PC-3 (cell line): ENCODE results near the gene USP48. TPM values are rescaled to one million over a fixed set of nuclear protein-coding genes. Genes with fewer than 3 reads are reported as not detected.

Experiments
- ATAC-seq: fragments of 200-7000 bp; cut with Tn5 transposase; 2 replicates; pipeline ENCODE4 v1.9.1; 2020; ENCODE audit warnings: mild to moderate bottlenecking, moderate library complexity
- BruUV-seq: library from RNA; stranded (reverse); fragments of 400-500 nt; replicated peaks from 2 replicates; lab custom pipeline; 2021; lab: Mats Ljungman, UMichigan
- CTCF ChIA-PET: fragments of 300-600 bp; sonication (Branson Sonifier 250); formaldehyde crosslinking; loops from one replicate; lab custom pipeline; 2022; ENCODE audit warnings: antibody characterized with exemption; lab: Charles Lee
- POLR2A ChIA-PET: fragments of 300-600 bp; sonication (Branson Sonifier 250); formaldehyde crosslinking; loops from one replicate; lab custom pipeline; 2022; ENCODE audit warnings: antibody characterized with exemption; ENCODE audit not compliant: unreplicated experiment; lab: Charles Lee
- DNase-seq: peaks from one replicate; pipeline ENCODE4 v3.0.0-alpha.2; 2015
- H2AFZ ChIP-seq: fragments of 300-600 bp; sonication (generic); 2 replicates; pipeline ENCODE4 v1.6.0; 2016; ENCODE audit warnings: antibody characterized with exemption, low read length
- H3F3A ChIP-seq: fragments of 300-600 bp; sonication (generic); one replicate; pipeline ENCODE4 v1.6.0; 2017; ENCODE audit warnings: antibody characterized with exemption, low read length, control low read depth, mild to moderate bottlenecking; ENCODE audit not compliant: unreplicated experiment
- H3K27ac ChIP-seq: fragments of 300-600 bp; sonication (generic); 2 replicates; pipeline ENCODE4 v1.5.1; 2016; ENCODE audit warnings: mild to moderate bottlenecking, low read length
- H3K27me3 ChIP-seq: fragments of 300-600 bp; sonication (generic); 2 replicates; pipeline ENCODE4 v1.6.1; 2016; ENCODE audit warnings: low read length, mixed read lengths
- H3K36me3 ChIP-seq: fragments of 300-600 bp; sonication (generic); 2 replicates; pipeline ENCODE4 v1.6.1; 2016; ENCODE audit warnings: low read depth, mixed run types, low read length, mixed read lengths
- H3K4me1 ChIP-seq: fragments of 300-600 bp; sonication (generic); 2 replicates; pipeline ENCODE4 v1.5.1; 2016; ENCODE audit warnings: low read length; ENCODE audit not compliant: insufficient read depth
- H3K4me2 ChIP-seq: fragments of 300-600 bp; sonication (generic); 2 replicates; pipeline ENCODE4 v1.6.0; 2016; ENCODE audit warnings: low read length
- H3K4me3 ChIP-seq: fragments of 300-600 bp; sonication (generic); 2 replicates; pipeline ENCODE4 v1.5.1; 2016; ENCODE audit warnings: mild to moderate bottlenecking, low read length, mixed read lengths
- H3K79me2 ChIP-seq: fragments of 300-600 bp; sonication (generic); 2 replicates; pipeline ENCODE4 v1.6.1; 2017; ENCODE audit warnings: low read length, mixed read lengths
- H3K9ac ChIP-seq: fragments of 300-600 bp; sonication (generic); 2 replicates; pipeline ENCODE4 v1.6.0; 2016; ENCODE audit warnings: mild to moderate bottlenecking, low read length
- H3K9me2 ChIP-seq: fragments of 300-600 bp; sonication (generic); replicated peaks from 2 replicates; pipeline ENCODE4 v1.6.1; 2016; ENCODE audit warnings: mixed run types, low read length, mixed read lengths
- H3K9me3 ChIP-seq: fragments of 300-600 bp; sonication (generic); 2 replicates; pipeline ENCODE4 v1.6.1; 2016; ENCODE audit warnings: low read length, mixed read lengths
- H4K20me1 ChIP-seq: fragments of 300-600 bp; sonication (generic); 2 replicates; pipeline ENCODE4 v1.6.1; 2016; ENCODE audit warnings: low read length, mixed read lengths
- EZH2 ChIP-seq: fragments of 300-600 bp; sonication (generic); IDR thresholded peaks from one replicate; pipeline ENCODE4 v1.6.1; 2017; ENCODE audit warnings: antibody characterized with exemption, mild to moderate bottlenecking, low read length; ENCODE audit not compliant: unreplicated experiment
- EZH2phosphoT487 ChIP-seq: fragments of 300-600 bp; sonication (generic); IDR thresholded peaks from 2 replicates; pipeline ENCODE4 v1.6.1; 2018; ENCODE audit warnings: mild to moderate bottlenecking, antibody characterized with exemption, low read length, borderline replicate concordance
- intact Hi-C: fragments of 100-400 bp; cut with micrococcal nuclease; formaldehyde crosslinking; loops from 2 replicates; pipeline ENCODE4 v1.9.0; 2023
- total RNA-seq: library from RNA; depleted of rRNA; stranded (reverse); fragments of >200 nt; gene quantifications from 2 replicates; pipeline ENCODE4 v1.2.3, GENCODE V29; 2014
- TF ChIP-seq, protein P1 (sequence below): fragments of 300-600 bp; sonication (generic); conservative IDR thresholded peaks from 2 replicates; pipeline ENCODE4 v1.5.1; 2017; ENCODE audit warnings: antibody characterized with exemption, low read depth, mild to moderate bottlenecking, low read length

USP48 gene
- total RNA-seq, 1 experiment from 2014 or later, result 33.3 TPM

- DNase-seq (no peak), ATAC-seq (no peak)
- ChIA-PET POLR2A (interaction anchor here (0.5 kb wide), 1 partner anchor 14 kb away, joined by 4 read pairs; no protein-coding TSS in a partner anchor), CTCF (no interaction called here)
- H3K4me3 ChIP-seq, result no peak overlapping the region
- H3K9me2 ChIP-seq, result no peaks in the 10 kb centered on the region
- H3K4me1 ChIP-seq, result peaks cover 14% of the 10 kb centered on the region
- H3K79me2 ChIP-seq, result no peaks in the 10 kb centered on the region
- H3K9me3 ChIP-seq, result no peaks in the 10 kb centered on the region
- H3K4me2 ChIP-seq, result no peak overlapping the region
- no peak overlapping the region for H3K27ac ChIP-seq
- H3K36me3 ChIP-seq, result no peaks in the 10 kb centered on the region
- H3F3A ChIP-seq, result no peaks in the 10 kb centered on the region
- no TSS peak for BruUV-seq
- H3K9ac ChIP-seq, result no peak overlapping the region
- TF ChIP-seq EZH2phosphoT487, result no peak
- TF ChIP-seq, protein P1, sequence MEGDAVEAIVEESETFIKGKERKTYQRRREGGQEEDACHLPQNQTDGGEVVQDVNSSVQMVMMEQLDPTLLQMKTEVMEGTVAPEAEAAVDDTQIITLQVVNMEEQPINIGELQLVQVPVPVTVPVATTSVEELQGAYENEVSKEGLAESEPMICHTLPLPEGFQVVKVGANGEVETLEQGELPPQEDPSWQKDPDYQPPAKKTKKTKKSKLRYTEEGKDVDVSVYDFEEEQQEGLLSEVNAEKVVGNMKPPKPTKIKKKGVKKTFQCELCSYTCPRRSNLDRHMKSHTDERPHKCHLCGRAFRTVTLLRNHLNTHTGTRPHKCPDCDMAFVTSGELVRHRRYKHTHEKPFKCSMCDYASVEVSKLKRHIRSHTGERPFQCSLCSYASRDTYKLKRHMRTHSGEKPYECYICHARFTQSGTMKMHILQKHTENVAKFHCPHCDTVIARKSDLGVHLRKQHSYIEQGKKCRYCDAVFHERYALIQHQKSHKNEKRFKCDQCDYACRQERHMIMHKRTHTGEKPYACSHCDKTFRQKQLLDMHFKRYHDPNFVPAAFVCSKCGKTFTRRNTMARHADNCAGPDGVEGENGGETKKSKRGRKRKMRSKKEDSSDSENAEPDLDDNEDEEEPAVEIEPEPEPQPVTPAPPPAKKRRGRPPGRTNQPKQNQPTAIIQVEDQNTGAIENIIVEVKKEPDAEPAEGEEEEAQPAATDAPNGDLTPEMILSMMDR, result no peak
- TF ChIP-seq EZH2, result no peak
- no peaks in the 10 kb centered on the region for H4K20me1 ChIP-seq
- no peak overlapping the region for H2AFZ ChIP-seq
- intact Hi-C loops, result no loop called here
- H3K27me3 ChIP-seq, result peaks cover 24% of the 10 kb centered on the region
These were observed 111.7 kb downstream of the USP48 start for GRCh38 chr1:21670956-21671902.

GRCh38 chr1:21670059-21670881 lies 112.7 kb downstream of the USP48 start:
- H3K9ac ChIP-seq, result no peak overlapping the region
- H3K9me2 ChIP-seq, result no peaks in the 10 kb centered on the region
- BruUV-seq, result no TSS peak
- H3K36me3 ChIP-seq, result no peaks in the 10 kb centered on the region
- H2AFZ ChIP-seq, result no peak overlapping the region
- no peaks in the 10 kb centered on the region for H3K79me2 ChIP-seq
- intact Hi-C loops, result no loop called here
- ATAC-seq (no peak), DNase-seq (no peak)
- no peak overlapping the region for H3K4me3 ChIP-seq
- no peak overlapping the region for H3K4me2 ChIP-seq
- ChIA-PET POLR2A (no interaction called here), CTCF (no interaction called here)
- no peaks in the 10 kb centered on the region for H4K20me1 ChIP-seq
- no peaks in the 10 kb centered on the region for H3F3A ChIP-seq
- H3K9me3 ChIP-seq, result no peaks in the 10 kb centered on the region
- peaks cover 14% of the 10 kb centered on the region; the same call in 1 of the 2 replicates for H3K4me1 ChIP-seq
- H3K27me3 ChIP-seq, result peaks cover 24% of the 10 kb centered on the region
- no peak overlapping the region for H3K27ac ChIP-seq
- TF ChIP-seq, protein P1, result no peak
- TF ChIP-seq EZH2 (no peak), EZH2phosphoT487 (no peak)
